ENCODE measurements around the gene SH2D3C. TPM values are rescaled to one million over a fixed set of nuclear protein-coding genes. Genes with fewer than 3 reads are reported as not detected.

SH2D3C gene
- total and polyA plus RNA-seq, 4 donors, result 34.5 to 51.5 (median 42.0) TPM

DNA sequence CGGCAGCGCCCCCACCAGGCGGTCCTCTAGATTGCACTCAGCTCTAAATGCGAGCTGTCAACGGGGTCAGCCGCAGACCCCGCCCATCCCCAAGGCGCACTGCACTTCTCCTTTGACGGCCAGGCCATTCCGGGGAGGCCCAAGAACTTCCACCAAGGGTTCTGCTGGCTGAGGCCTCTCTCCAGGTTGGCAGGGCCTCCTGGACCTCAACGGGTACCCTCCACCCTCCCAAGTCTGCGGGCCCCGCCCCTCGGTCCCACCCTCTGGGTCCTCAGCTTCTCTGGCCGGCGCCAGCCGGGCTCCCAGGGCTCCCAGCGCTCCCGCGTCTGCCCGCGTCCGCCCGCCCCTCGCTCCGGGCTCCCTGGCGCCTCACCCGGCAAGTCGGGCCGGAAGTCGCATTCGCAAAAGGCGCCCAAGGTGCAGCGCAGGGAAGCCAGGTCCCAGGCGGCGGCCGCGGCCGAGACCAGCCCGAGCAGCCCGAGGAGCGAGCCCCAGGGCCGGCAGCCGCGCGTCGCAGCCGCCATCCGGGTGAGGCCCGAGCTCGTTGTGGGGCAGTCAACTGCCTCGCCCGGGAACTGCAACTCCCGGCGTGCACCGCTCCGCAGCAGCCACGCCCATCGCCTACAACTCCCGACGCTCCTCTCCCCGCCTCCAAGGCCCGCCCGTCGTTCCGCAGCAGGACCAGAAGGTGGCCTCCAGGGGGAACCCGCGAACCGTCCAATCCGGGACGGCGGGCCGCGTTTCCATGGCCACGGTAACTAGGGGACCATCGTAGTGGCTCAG, 43.5 kb downstream of the SH2D3C start, which contains the start of gene TOR2A:
TOR2A (minus strand) TSS at position 548 of the 783 bp plus-strand sequence; CDS start at position 524, 24 bp downstream.
- no peaks in the 10 kb centered on the region for H3K27me3 ChIP-seq (ENCODE audit: control insufficient read depth in 3 of 3, insufficient read depth in 3 of 3, low read length in 2 of 3)
- peak within 1 kb of the TSS; percentile 44 for H3K4me3 ChIP-seq
- WGBS, 2 donors, result 0% methylated on average over 60 to 76 of the region's 76 CpGs
- peak within 1 kb of the TSS; percentile 94 to 97 for H3K27ac ChIP-seq (ENCODE audit: low read depth in 1 of 2, low read length in 1 of 2)
- ATAC-seq (ENCODE audit: insufficient read depth, low FRiP score), result peak; percentile 96
- peak within 1 kb of the TSS; percentile 21 to 76 for H3K9ac ChIP-seq (ENCODE audit: insufficient read depth in 1 of 2, low read length in 2 of 2)
- TF ChIP-seq, protein P1, sequence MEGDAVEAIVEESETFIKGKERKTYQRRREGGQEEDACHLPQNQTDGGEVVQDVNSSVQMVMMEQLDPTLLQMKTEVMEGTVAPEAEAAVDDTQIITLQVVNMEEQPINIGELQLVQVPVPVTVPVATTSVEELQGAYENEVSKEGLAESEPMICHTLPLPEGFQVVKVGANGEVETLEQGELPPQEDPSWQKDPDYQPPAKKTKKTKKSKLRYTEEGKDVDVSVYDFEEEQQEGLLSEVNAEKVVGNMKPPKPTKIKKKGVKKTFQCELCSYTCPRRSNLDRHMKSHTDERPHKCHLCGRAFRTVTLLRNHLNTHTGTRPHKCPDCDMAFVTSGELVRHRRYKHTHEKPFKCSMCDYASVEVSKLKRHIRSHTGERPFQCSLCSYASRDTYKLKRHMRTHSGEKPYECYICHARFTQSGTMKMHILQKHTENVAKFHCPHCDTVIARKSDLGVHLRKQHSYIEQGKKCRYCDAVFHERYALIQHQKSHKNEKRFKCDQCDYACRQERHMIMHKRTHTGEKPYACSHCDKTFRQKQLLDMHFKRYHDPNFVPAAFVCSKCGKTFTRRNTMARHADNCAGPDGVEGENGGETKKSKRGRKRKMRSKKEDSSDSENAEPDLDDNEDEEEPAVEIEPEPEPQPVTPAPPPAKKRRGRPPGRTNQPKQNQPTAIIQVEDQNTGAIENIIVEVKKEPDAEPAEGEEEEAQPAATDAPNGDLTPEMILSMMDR (IDR thresholded peaks at IDR 0.05; ENCODE audit: control extremely low read depth, extremely low read depth), result peak; percentile 97
- peaks cover 0 to 12% (median 4%) of the 10 kb centered on the region in 5 donors for H3K4me1 ChIP-seq (ENCODE audit: control insufficient read depth in 5 of 5, insufficient read depth in 5 of 5, low read length in 5 of 5)
- peaks cover 0 to 29% (median 5%) of the 10 kb centered on the region in 4 donors for H3K36me3 ChIP-seq (ENCODE audit: control insufficient read depth in 4 of 4, insufficient read depth in 4 of 4, low read length in 4 of 4)
- H3K9me3 ChIP-seq (ENCODE audit: control insufficient read depth in 4 of 4, insufficient read depth in 3 of 4, low read length in 3 of 4), result no peaks in the 10 kb centered on the region
- peak; percentile 99 for DNase-seq

DNA sequence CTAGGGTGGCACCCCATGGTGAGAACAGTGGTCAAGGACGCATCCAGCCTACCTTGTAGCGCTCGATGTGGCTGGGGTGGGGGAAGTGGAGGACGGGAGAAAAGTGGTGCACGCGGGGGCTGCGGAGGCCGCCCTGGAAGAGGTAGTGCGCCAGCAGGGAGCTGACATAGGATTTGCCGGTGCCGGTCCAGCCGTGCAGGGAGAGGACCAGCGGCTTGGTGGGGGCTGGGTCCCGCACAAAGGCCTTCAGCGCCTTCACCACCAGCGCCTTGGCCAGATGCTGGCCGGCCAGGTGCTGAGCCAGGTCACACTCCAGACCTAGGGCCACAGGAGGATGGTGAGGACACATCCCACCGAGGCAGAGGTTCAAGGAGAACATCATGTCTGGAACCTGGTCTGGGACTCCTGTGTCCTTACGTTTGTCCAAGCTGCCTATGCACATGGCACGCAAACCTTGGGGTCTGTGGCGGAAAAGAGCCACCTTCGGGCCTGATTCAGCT, 44.2 kb downstream of the SH2D3C start:
- Histone ChIP-seq H3K9me3 (ENCODE audit: control insufficient read depth in 4 of 4, insufficient read depth in 3 of 4, low read length in 3 of 4) (no peaks in the 10 kb centered on the region), H3K9ac (ENCODE audit: insufficient read depth in 1 of 2, low read length in 2 of 2) (peak overlapping the region in 1 of 2 donors; percentile 71), H3K27ac (ENCODE audit: low read depth in 1 of 2, low read length in 1 of 2) (peak overlapping the region in 1 of 2 donors; percentile 94), H3K36me3 (ENCODE audit: control insufficient read depth in 4 of 4, insufficient read depth in 4 of 4, low read length in 4 of 4) (peaks cover 0 to 23% (median 5%) of the 10 kb centered on the region in 4 donors), H3K4me3 (no peak overlapping the region), H3K4me1 (ENCODE audit: control insufficient read depth in 5 of 5, insufficient read depth in 5 of 5, low read length in 5 of 5) (peaks cover 0 to 12% (median 4%) of the 10 kb centered on the region in 5 donors), H3K27me3 (ENCODE audit: control insufficient read depth in 3 of 3, insufficient read depth in 3 of 3, low read length in 2 of 3) (no peaks in the 10 kb centered on the region)
- TF ChIP-seq, protein P1 (IDR thresholded peaks at IDR 0.05; ENCODE audit: control extremely low read depth, extremely low read depth), result no peak
- ATAC-seq (ENCODE audit: insufficient read depth, low FRiP score) (no peak), DNase-seq (no peak)
- 56 to 59% methylated on average over 22 of the region's 22 CpGs for WGBS, 2 donors

DNA sequence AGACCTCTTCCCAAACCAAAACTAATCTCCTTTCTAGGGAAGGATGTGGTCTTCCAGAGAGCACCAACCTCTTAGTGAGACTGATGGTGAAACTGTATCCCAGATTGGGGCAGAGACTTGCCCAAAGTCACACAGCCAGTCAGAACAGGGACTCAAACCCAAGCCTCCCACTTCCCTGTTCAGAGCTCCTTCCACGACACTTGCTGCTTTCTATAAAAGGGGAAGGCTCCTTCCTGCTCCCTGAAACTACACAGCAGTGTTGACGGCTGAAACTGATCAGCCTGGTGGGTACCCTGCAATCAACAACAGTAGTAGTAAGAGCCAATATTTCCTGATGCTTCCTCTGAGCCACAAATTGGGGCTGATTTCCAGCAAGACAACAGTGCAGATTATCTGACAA, 44.9 kb downstream of the SH2D3C start:
- Histone ChIP-seq H3K4me3 (no peak overlapping the region), H3K27me3 (ENCODE audit: control insufficient read depth in 3 of 3, insufficient read depth in 3 of 3, low read length in 2 of 3) (no peaks in the 10 kb centered on the region), H3K36me3 (ENCODE audit: control insufficient read depth in 4 of 4, insufficient read depth in 4 of 4, low read length in 4 of 4) (peaks cover 0 to 21% (median 5%) of the 10 kb centered on the region in 4 donors), H3K9ac (ENCODE audit: insufficient read depth in 1 of 2, low read length in 2 of 2) (no peak overlapping the region), H3K27ac (ENCODE audit: low read depth in 1 of 2, low read length in 1 of 2) (no peak overlapping the region), H3K9me3 (ENCODE audit: control insufficient read depth in 4 of 4, insufficient read depth in 3 of 4, low read length in 3 of 4) (no peaks in the 10 kb centered on the region), H3K4me1 (ENCODE audit: control insufficient read depth in 5 of 5, insufficient read depth in 5 of 5, low read length in 5 of 5) (peaks cover 0 to 12% (median 4%) of the 10 kb centered on the region in 5 donors)
- 44 to 67% methylated on average over 2 of the region's 2 CpGs for WGBS, 2 donors
- ATAC-seq (ENCODE audit: insufficient read depth, low FRiP score) (no peak), DNase-seq (no peak)
- TF ChIP-seq, protein P1 (IDR thresholded peaks at IDR 0.05; ENCODE audit: control extremely low read depth, extremely low read depth), result no peak
